GM19372 (cell line): ENCODE results near the gene POLA1.

Source experiments
- ATAC-seq: cut with Tn5 transposase; IDR thresholded peaks from one replicate; pipeline ENCODE4 v1.9.1; 2021; ENCODE audit warnings: mild to moderate bottlenecking, low read depth, moderate library complexity; ENCODE audit not compliant: unreplicated experiment

Gene POLA1

GRCh38 chrX:24954732-24955131 lies 261.0 kb downstream of the POLA1 start:
- no peak for ATAC-seq

- no peak for ATAC-seq
Measured at GRCh38 chrX:24955372-24955930, 261.7 kb downstream of the POLA1 start.

GRCh38 chrX:24956828-24957227 lies 263.1 kb downstream of the POLA1 start:
- ATAC-seq = no peak

- ATAC-seq = no peak
Measured at GRCh38 chrX:24961809-24962208, 268.1 kb downstream of the POLA1 start.

- ATAC-seq = no peak
Measured at GRCh38 chrX:24963823-24964222, 270.1 kb downstream of the POLA1 start.

- ATAC-seq = no peak
Measured at GRCh38 chrX:24965372-24965771, 271.7 kb downstream of the POLA1 start.

GRCh38 chrX:24969812-24970211 lies 276.1 kb downstream of the POLA1 start:
- ATAC-seq = no peak

- ATAC-seq = no peak
Measured at GRCh38 chrX:24979081-24979480, 285.4 kb downstream of the POLA1 start.

GRCh38 chrX:24981030-24981429 lies 287.3 kb downstream of the POLA1 start:
- no peak for ATAC-seq

- ATAC-seq = no peak
Measured at GRCh38 chrX:24982306-24982965, 288.7 kb downstream of the POLA1 start.

GRCh38 chrX:24983931-24984330 lies 290.2 kb downstream of the POLA1 start:
- ATAC-seq = no peak

- no peak for ATAC-seq
Measured at GRCh38 chrX:24985120-24985519, 291.4 kb downstream of the POLA1 start.

- no peak for ATAC-seq
Measured at GRCh38 chrX:24987731-24988130, 294.0 kb downstream of the POLA1 start.

- ATAC-seq = no peak
Measured at GRCh38 chrX:24988314-24988713, 294.6 kb downstream of the POLA1 start.

GRCh38 chrX:24990535-24990934 lies 296.8 kb downstream of the POLA1 start:
- ATAC-seq = no peak

- ATAC-seq = no peak
Measured at GRCh38 chrX:24993879-24994278, 300.2 kb downstream of the POLA1 start.

- no peak for ATAC-seq
Measured at GRCh38 chrX:24996096-24996709, 302.5 kb downstream of the POLA1 start.

- ATAC-seq = no peak
Measured at GRCh38 chrX:24999511-24999910, 305.8 kb downstream of the POLA1 start.

- ATAC-seq = no peak
Measured at GRCh38 chrX:25001808-25002660, 308.3 kb downstream of the POLA1 start.

GRCh38 chrX:25002661-25003020 lies 308.9 kb downstream of the POLA1 start:
- no peak for ATAC-seq
